H1 (cell line): Measurements from ENCODE around the gene RRP7A. TPM values are rescaled to one million over a fixed set of nuclear protein-coding genes. Genes with fewer than 3 reads are reported as not detected.
"Not testable (repeated sequence)": the region's sequence is repeated elsewhere in the genome, so short reads cannot be mapped to it uniquely, and the experiment has no call there.

Source experiments
- CTCF ChIA-PET: fragments of 300-600 bp; sonication (Branson Sonifier 250); formaldehyde crosslinking; loops from one replicate; lab custom pipeline; 2021; ENCODE audit not compliant: partially characterized antibody; lab: Charles Lee
- POLR2A ChIA-PET: fragments of 300-600 bp; sonication (Branson Sonifier 250); formaldehyde crosslinking; loops from one replicate; lab custom pipeline; 2021; ENCODE audit warnings: inconsistent platforms; ENCODE audit not compliant: partially characterized antibody; lab: Charles Lee
- DNase-seq, 2 experiments: peaks; one replicate each; pipeline versions ENCODE4 v3.0.0 to v3.0.0-alpha.2; 2010 to 2022; ENCODE audit warnings: low spot score in 2 of 2, low read depth in 1 of 2, mixed read lengths in 1 of 2
- FAIRE-seq: peaks from 2 replicates; lab custom pipeline; 2011; peaks lifted over from hg19 to GRCh38; lab: Jason Lieb, UNC
- H2AFZ ChIP-seq: 2 replicates; pipeline ENCODE4 v1.8.1; 2012; ENCODE audit warnings: low read length, inconsistent platforms
- H2AK5ac ChIP-seq: 2 replicates; pipeline ENCODE4 v1.6.1; 2013; ENCODE audit warnings: low read depth, low read length
- H2BK120ac ChIP-seq: replicated peaks from 2 replicates; pipeline ENCODE3; 2013; ENCODE audit warnings: low read depth, low read length, inconsistent platforms
- H2BK12ac ChIP-seq: 2 replicates; pipeline ENCODE4 v1.6.1; 2013; ENCODE audit warnings: low read depth, low read length
- H2BK15ac ChIP-seq: 2 replicates; pipeline ENCODE4 v1.6.1; 2013; ENCODE audit warnings: low read length
- H2BK20ac ChIP-seq: 2 replicates; pipeline ENCODE4 v1.6.1; 2013; ENCODE audit warnings: low read length
- H2BK5ac ChIP-seq: 2 replicates; pipeline ENCODE4 v1.6.1; 2013; ENCODE audit warnings: low read depth, low read length
- H3K14ac ChIP-seq: 2 replicates; pipeline ENCODE4 v1.6.1; 2013; ENCODE audit warnings: inconsistent platforms; ENCODE audit not compliant: insufficient read length
- H3K18ac ChIP-seq: 2 replicates; pipeline ENCODE4 v1.6.1; 2013; ENCODE audit warnings: low read length; ENCODE audit errors: extremely low read depth
- H3K23ac ChIP-seq: 2 replicates; pipeline ENCODE4 v1.6.1; 2013; ENCODE audit warnings: inconsistent platforms; ENCODE audit not compliant: insufficient read length
- H3K23me2 ChIP-seq: 2 replicates; pipeline ENCODE4 v1.6.1; 2013; ENCODE audit warnings: low read depth, low read length
- H3K27ac ChIP-seq: 2 replicates; pipeline ENCODE4 v1.6.1; 2011; ENCODE audit warnings: low read depth, low read length, inconsistent platforms
- H3K27me3 ChIP-seq, 4 experiments: replicated peaks in 1 of 4; 1 replicate in 1 of 4; 2 replicates in 3 of 4; pipeline versions ENCODE4 v1.6.1 to v1.8.1; 2011 to 2013; ENCODE audit warnings: low read length in 3 of 4, mild to moderate bottlenecking in 3 of 4, inconsistent platforms in 2 of 4, mixed read lengths in 2 of 4, moderate library complexity in 1 of 4; ENCODE audit not compliant: control insufficient read depth in 3 of 4, insufficient read depth in 3 of 4; ENCODE audit errors: extremely low read depth in 1 of 4
- H3K36me3 ChIP-seq, 4 experiments: 2 replicates each; pipeline versions ENCODE4 v1.6.1 to v1.8.1; 2011 to 2013; ENCODE audit warnings: mild to moderate bottlenecking in 4 of 4, low read length in 3 of 4, moderate library complexity in 2 of 4, control low read depth in 1 of 4, inconsistent platforms in 1 of 4; ENCODE audit not compliant: insufficient read depth in 4 of 4, control insufficient read depth in 2 of 4
- H3K4ac ChIP-seq: replicated peaks from 2 replicates; pipeline ENCODE3; 2013; ENCODE audit warnings: low read length, low read depth, mixed read lengths, inconsistent platforms; ENCODE audit not compliant: insufficient read length
- H3K4me1 ChIP-seq, 4 experiments: replicated peaks in 1 of 4; 1 replicate in 1 of 4; 2 replicates in 3 of 4; pipeline versions ENCODE4 v1.6.1 to v1.8.1; 2011 to 2013; ENCODE audit warnings: low read length in 3 of 4, inconsistent platforms in 2 of 4, mixed read lengths in 1 of 4; ENCODE audit not compliant: insufficient read depth in 4 of 4, control insufficient read depth in 3 of 4
- H3K4me2 ChIP-seq, 2 experiments: 2 replicates each; pipeline versions ENCODE4 v1.6.1 to v1.8.1; 2011 to 2013; ENCODE audit warnings: low read depth in 2 of 2, low read length in 2 of 2, control low read depth in 1 of 2, inconsistent platforms in 1 of 2, mild to moderate bottlenecking in 1 of 2; ENCODE audit not compliant: insufficient read depth in 1 of 2
- H3K4me3 ChIP-seq, 4 experiments: fragments of 200-600, 300-600 bp in 1 of 4; sonication (generic), shearing (Covaris generic), sonication (Bioruptor Twin) in 1 of 4; 2 replicates each; pipeline versions ENCODE4 v1.5.1 to v1.8.1; 2011 to 2016; ENCODE audit warnings: low read length in 4 of 4, low read depth in 3 of 4, control low read depth in 2 of 4, inconsistent platforms in 2 of 4, mild to moderate bottlenecking in 2 of 4, mixed read lengths in 1 of 4, moderate library complexity in 1 of 4; ENCODE audit not compliant: insufficient read depth in 2 of 4; ENCODE audit errors: extremely low read depth in 1 of 4
- H3K56ac ChIP-seq: replicated peaks from 2 replicates; pipeline ENCODE3; 2013; ENCODE audit warnings: low read depth, mild to moderate bottlenecking, mixed read lengths, low read length, inconsistent platforms; ENCODE audit not compliant: insufficient read length
- H3K79me1 ChIP-seq: 2 replicates; pipeline ENCODE4 v1.6.1; 2013; ENCODE audit warnings: low read depth, low read length, control low read depth
- H3K79me2 ChIP-seq, 2 experiments: 2 replicates each; pipeline versions ENCODE4 v1.6.1 to v1.8.1; 2012 to 2013; ENCODE audit warnings: low read length in 2 of 2, mild to moderate bottlenecking in 2 of 2, inconsistent platforms in 1 of 2; ENCODE audit not compliant: insufficient read depth in 2 of 2, control insufficient read depth in 1 of 2
- H3K9ac ChIP-seq, 4 experiments: replicated peaks in 1 of 4; 1 replicate in 1 of 4; 2 replicates in 3 of 4; pipeline versions ENCODE4 v1.6.1 to v1.8.1; 2011 to 2013; ENCODE audit warnings: low read depth in 3 of 4, low read length in 3 of 4, control low read depth in 2 of 4, mild to moderate bottlenecking in 2 of 4, moderate library complexity in 2 of 4, inconsistent platforms in 1 of 4; ENCODE audit errors: extremely low read depth in 1 of 4
- H3K9me3 ChIP-seq, 2 experiments: 2 replicates each; pipeline versions ENCODE4 v1.6.1 to v1.8.1; 2012 to 2013; ENCODE audit warnings: mild to moderate bottlenecking in 2 of 2, moderate library complexity in 2 of 2, control low read depth in 1 of 2, inconsistent platforms in 1 of 2, low read depth in 1 of 2, low read length in 1 of 2, mixed read lengths in 1 of 2; ENCODE audit not compliant: insufficient read depth in 2 of 2
- H4K20me1 ChIP-seq, 2 experiments: replicated peaks in 1 of 2; 2 replicates each; pipeline versions ENCODE3 to v1.8.1; 2011 to 2013; ENCODE audit warnings: inconsistent platforms in 2 of 2, low read length in 2 of 2, mild to moderate bottlenecking in 1 of 2; ENCODE audit not compliant: insufficient read depth in 2 of 2, control insufficient read depth in 1 of 2
- H4K5ac ChIP-seq: 2 replicates; pipeline ENCODE4 v1.6.1; 2013; ENCODE audit warnings: low read length, low read depth, mixed read lengths, inconsistent platforms; ENCODE audit not compliant: insufficient read length
- H4K8ac ChIP-seq: 2 replicates; pipeline ENCODE4 v1.8.0; 2013; ENCODE audit warnings: mild to moderate bottlenecking, moderate library complexity, low read length, inconsistent platforms; ENCODE audit not compliant: insufficient read depth; ENCODE audit errors: extremely low read depth
- H4K91ac ChIP-seq: replicated peaks from 2 replicates; pipeline ENCODE3; 2013; ENCODE audit warnings: low read length, mixed read lengths, inconsistent platforms; ENCODE audit not compliant: insufficient read length
- BACH1 ChIP-seq: IDR thresholded peaks from 2 replicates; pipeline ENCODE4 v1.6.1; 2012; ENCODE audit warnings: low read length, improper control_type of control experiment
- EZH2 ChIP-seq: fragments of 200-600 bp; sonication (generic); IDR thresholded peaks from 2 replicates; pipeline ENCODE4 v1.7.1; 2012; ENCODE audit warnings: low read depth, mild to moderate bottlenecking, moderate library complexity, low read length, inconsistent platforms; ENCODE audit not compliant: severe bottlenecking
- GABPA ChIP-seq: IDR thresholded peaks from 2 replicates; pipeline ENCODE4 v1.6.1; 2011; ENCODE audit warnings: mild to moderate bottlenecking, low read length, moderate library complexity, borderline replicate concordance; ENCODE audit not compliant: insufficient read depth
- WGBS, 2 experiments: shearing (Covaris generic) in 1 of 2; methylation state at CpG; one replicate each; pipeline versions ENCODE4 v1.1.6 to v1.1.7; 2013 to 2015; ENCODE audit warnings: low lambda C conversion rate in 2 of 2, mixed read lengths in 2 of 2, inconsistent platforms in 1 of 2, low coverage in 1 of 2, missing lambda C conversion rate in 1 of 2; ENCODE audit not compliant: insufficient replicate concordance in 2 of 2, insufficient coverage in 1 of 2, insufficient read length in 1 of 2; ENCODE audit errors: extremely low coverage in 1 of 2, missing lambda C conversion rate in 1 of 2; 5-methylcytosine and 5-hydroxymethylcytosine counted together
- polyA plus RNA-seq, 7 experiments: library from polyadenylated mRNA; depleted of rRNA in 3 of 7; stranded (reverse) in 5 of 7; unstranded in 2 of 7; fragments of >200 nt in 5 of 7; fragments of 200-250 nt in 2 of 7; gene quantifications; 1 replicate in 5 of 7; 2 replicates in 1 of 7; 4 replicates in 1 of 7; pipeline versions ENCODE4 v1.2.1 to v1.2.3, GENCODE V29; 2011 to 2013; ENCODE audit warnings: missing spikeins in 2 of 7, mixed read lengths in 2 of 7
- total RNA-seq: library from RNA; stranded (reverse); fragmentation: NEBNext Ultra II Directional; extraction: Animal tissue kit (Norgen Biotek cat#: 25700); gene quantifications from 2 replicates; pipeline ENCODE4 v1.2.1, GENCODE V29; 2021

RRP7A gene
- total and polyA plus RNA-seq, 2 of the 8 experiments (the other 6 are each of a cell fraction or from before 2014, with no cell fraction given): 18.4 to 49.0 TPM

DNA sequence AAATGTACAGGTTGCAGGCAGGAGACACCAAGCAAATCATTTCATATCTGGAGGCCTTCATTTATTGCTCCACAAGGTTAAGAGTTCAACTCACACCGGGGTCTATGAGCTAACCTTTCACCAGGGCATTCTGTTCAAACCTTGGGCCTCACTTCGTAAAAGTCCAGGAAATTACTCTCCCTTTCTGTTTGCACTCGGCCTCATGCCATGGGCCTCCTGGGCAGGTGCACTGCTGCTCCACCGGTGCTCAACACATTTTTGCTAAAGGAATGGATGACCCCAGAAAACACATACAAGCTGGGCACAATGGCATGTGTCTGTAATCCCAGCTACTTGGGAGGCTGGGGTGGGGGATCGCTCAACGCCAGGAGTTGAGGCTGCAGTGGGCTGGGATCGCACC lies 16.6 kb upstream of the RRP7A start (continued):
- TF ChIP-seq EZH2 (no peak), BACH1 (no peak), GABPA (no peak)

DNA sequence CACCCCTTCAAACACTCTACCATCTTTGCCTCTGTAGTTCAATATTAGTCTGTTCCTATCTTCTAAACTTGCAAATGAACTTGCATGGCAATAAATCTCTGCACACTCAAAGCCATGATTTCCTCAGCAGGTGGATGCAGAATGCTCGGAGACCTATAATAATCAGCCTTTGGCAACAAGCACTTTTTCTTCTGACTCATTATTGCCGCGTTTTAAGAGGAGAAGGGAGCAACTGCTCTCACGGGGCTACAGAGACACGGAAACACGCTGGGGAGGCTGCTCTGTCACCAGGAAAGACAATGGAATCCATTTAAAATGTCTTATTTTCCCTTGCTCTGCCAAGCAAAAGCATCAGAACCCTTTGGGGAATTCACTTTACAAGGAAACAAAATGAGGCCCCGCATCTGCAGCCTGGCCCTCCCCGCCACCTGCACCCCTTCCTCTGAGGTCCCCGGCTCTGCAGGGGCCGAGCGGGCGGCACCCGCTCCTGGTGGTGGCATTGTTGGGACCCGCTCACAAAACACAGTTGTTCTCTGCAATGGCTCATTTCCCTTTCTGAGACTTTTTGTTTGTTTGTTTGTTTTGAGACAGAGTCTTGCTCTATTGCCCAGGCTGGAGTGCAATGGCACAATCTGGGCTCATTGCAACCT lies 15.6 kb upstream of the RRP7A start:
- H2AFZ ChIP-seq, H2AK5ac ChIP-seq, H4K91ac ChIP-seq, H4K5ac ChIP-seq, H3K56ac ChIP-seq, H4K8ac ChIP-seq, H2BK15ac ChIP-seq, H3K79me2 ChIP-seq, H3K4me2 ChIP-seq, H3K4me3 ChIP-seq, H3K23ac ChIP-seq, H2BK5ac ChIP-seq, POLR2A ChIA-PET, H2BK20ac ChIP-seq, H3K4ac ChIP-seq, H4K20me1 ChIP-seq, DNase-seq, H3K36me3 ChIP-seq, H3K79me1 ChIP-seq, FAIRE-seq, H3K27ac ChIP-seq, H3K18ac ChIP-seq, H2BK12ac ChIP-seq, H3K4me1 ChIP-seq, H3K9me3 ChIP-seq, H3K27me3 ChIP-seq, H2BK120ac ChIP-seq, H3K23me2 ChIP-seq, H3K14ac ChIP-seq, H3K9ac ChIP-seq: not testable (repeated sequence)
- WGBS, 2 experiments: 80% methylated on average over 1 of the region's 14 CpGs; no CpG with 5 or more reads in 1 of the 2 experiments
- CTCF ChIA-PET: interaction anchor here (1.6 to 5.1 kb wide), 2 partner anchors 15 to 26 kb away, joined by 8 to 31 read pairs; no protein-coding TSS in a partner anchor
